Suprapubic skin (tissue), 4 donors: ENCODE results near the gene TPTE2. TPM values are rescaled to one million over a fixed set of nuclear protein-coding genes. Genes with fewer than 3 reads are reported as not detected.
"Not testable (repeated sequence)": the region's sequence is repeated elsewhere in the genome, so short reads cannot be mapped to it uniquely, and the experiment has no call there.

Experiments
- DNase-seq, 2 donors: peaks; one replicate each; pipeline ENCODE4 v3.0.0-alpha.2; 2019; ENCODE audit warnings: low spot score in 2 of 2
- H3K27ac ChIP-seq: fragments of 200-600 bp; sonication (generic); one replicate; pipeline ENCODE4 v1.5.1; 2019
- H3K27me3 ChIP-seq: fragments of 200-600 bp; sonication (generic); one replicate; pipeline ENCODE4 v1.5.1; 2019
- H3K36me3 ChIP-seq: fragments of 200-600 bp; sonication (generic); one replicate; pipeline ENCODE4 v1.5.1; 2019
- H3K4me1 ChIP-seq: fragments of 200-600 bp; sonication (generic); one replicate; pipeline ENCODE4 v1.5.1; 2019
- H3K4me3 ChIP-seq: fragments of 200-600 bp; sonication (generic); one replicate; pipeline ENCODE4 v1.5.1; 2019; ENCODE audit warnings: mild to moderate bottlenecking
- H3K9me3 ChIP-seq: fragments of 200-600 bp; sonication (generic); one replicate; pipeline ENCODE4 v1.5.1; 2019
- CTCF ChIP-seq, 2 donors: fragments of 200-600 bp in 1 of 2; fragments of 450-650 bp in 1 of 2; sonication (generic) in 1 of 2; IDR thresholded peaks; one replicate each; pipeline ENCODE4 v1.5.1; 2016 to 2019; ENCODE audit warnings: antibody characterized with exemption in 2 of 2, mild to moderate bottlenecking in 1 of 2, moderate library complexity in 1 of 2
- EP300 ChIP-seq: sonication (generic); formaldehyde crosslinking; IDR thresholded peaks from one replicate; pipeline ENCODE4 v1.6.1; 2017; ENCODE audit warnings: antibody characterized with exemption
- POLR2A ChIP-seq, 2 donors: fragments of 450-650 bp; IDR thresholded peaks; one replicate each; pipeline ENCODE4 v1.6.1; 2017; ENCODE audit warnings: antibody characterized with exemption in 2 of 2, mild to moderate bottlenecking in 2 of 2, moderate library complexity in 2 of 2
- POLR2AphosphoS5 ChIP-seq, 3 donors: sonication (generic); formaldehyde crosslinking; IDR thresholded peaks; one replicate each; pipeline ENCODE4 v1.6.1; 2017; ENCODE audit warnings: antibody characterized with exemption in 3 of 3
- WGBS: methylation state at CpG from one replicate; pipeline ENCODE4 v1.1.5; 2018; 5-methylcytosine and 5-hydroxymethylcytosine counted together
- total RNA-seq, 4 donors: library from RNA; depleted of rRNA; stranded (reverse); fragments of >200 nt; gene quantifications; one replicate each; pipeline ENCODE4 v1.1.0, GENCODE V29; 2016

TPTE2 gene
- total RNA-seq, 4 donors from 2014 or later, result not detected

- H3K27ac ChIP-seq, H3K27me3 ChIP-seq: not testable (repeated sequence)
- WGBS, result 79% methylated on average over 6 of the region's 6 CpGs
These were observed 123.6 kb downstream of the TPTE2 start for GRCh38 chr13:19437780-19438179.

GRCh38 chr13:19422236-19422635, 139.1 kb downstream of the TPTE2 start:
- not testable (repeated sequence) for DNase-seq, H3K36me3 ChIP-seq, H3K9me3 ChIP-seq, H3K4me3 ChIP-seq, H3K4me1 ChIP-seq, H3K27me3 ChIP-seq, H3K27ac ChIP-seq
- 84% methylated on average over 2 of the region's 2 CpGs for WGBS

More at GRCh38 chr13:19437780-19438179, 123.6 kb downstream of the TPTE2 start:
- not testable (repeated sequence) for DNase-seq, H3K4me1 ChIP-seq, H3K9me3 ChIP-seq, H3K4me3 ChIP-seq, H3K36me3 ChIP-seq

- DNase-seq, H3K4me3 ChIP-seq, H3K9me3 ChIP-seq, H3K27me3 ChIP-seq, H3K27ac ChIP-seq, H3K36me3 ChIP-seq, H3K4me1 ChIP-seq: not testable (repeated sequence)
- 100% methylated on average over 1 of the region's 4 CpGs for WGBS
These were observed 148.8 kb downstream of the TPTE2 start for GRCh38 chr13:19412494-19412893.

- DNase-seq, H3K36me3 ChIP-seq, H3K4me3 ChIP-seq, H3K27me3 ChIP-seq, H3K27ac ChIP-seq, H3K9me3 ChIP-seq, H3K4me1 ChIP-seq: not testable (repeated sequence)
- WGBS, result 84% methylated on average over 22 of the region's 32 CpGs
These were observed 178.4 kb downstream of the TPTE2 start for GRCh38 chr13:19382746-19383511.

- 86% methylated on average over 17 of the region's 30 CpGs for WGBS
- no peaks in the 10 kb centered on the region for H3K9me3 ChIP-seq
- no peak for DNase-seq
- no peak overlapping the region for H3K4me3 ChIP-seq
- H3K4me1 ChIP-seq, result no peaks in the 10 kb centered on the region
- H3K27me3 ChIP-seq, result no peaks in the 10 kb centered on the region
- TF ChIP-seq EP300 (no peak), POLR2A (IDR thresholded peaks at IDR 0.05) (no peak), CTCF (IDR thresholded peaks at IDR 0.05) (no peak), POLR2AphosphoS5 (IDR thresholded peaks at IDR 0.05) (no peak)
- no peaks in the 10 kb centered on the region for H3K36me3 ChIP-seq
- no peak overlapping the region for H3K27ac ChIP-seq
These were observed 179.2 kb downstream of the TPTE2 start for GRCh38 chr13:19382111-19382510.

Other genes starting within 250 kb of the TPTE2 start
- 10 to 100 TPM; 21.2 to 43.0 (median 30.2) TPM for gene MPHOSPH8, start 72.1 kb upstream of the TPTE2 start, total RNA-seq
- gene PSPC1, start 221.4 kb upstream of the TPTE2 start, total RNA-seq, result 10 to 100 TPM; 30.3 to 63.2 (median 38.8) TPM